Stimulated activated CD8-positive, alpha-beta memory T cell treated with anti-CD3 and anti-CD28 coated beads, Interleukin-7, amount 100 ng/mL, for 4 hours (primary cell): ENCODE results near the gene ZNF469.

Experiments
- DNase-seq, 2 donors: peaks; one replicate each; pipeline ENCODE4 v3.0.0-alpha.2; 2020; ENCODE audit warnings: low read depth in 2 of 2

The ZNF469 gene

GRCh38 chr16:88391144-88391850 is 8.5 kb downstream of the ZNF469 start:
- no peak for DNase-seq

- DNase-seq: no peak
Measured at GRCh38 chr16:88392111-88392510, 9.4 kb downstream of the ZNF469 start.

DNA sequence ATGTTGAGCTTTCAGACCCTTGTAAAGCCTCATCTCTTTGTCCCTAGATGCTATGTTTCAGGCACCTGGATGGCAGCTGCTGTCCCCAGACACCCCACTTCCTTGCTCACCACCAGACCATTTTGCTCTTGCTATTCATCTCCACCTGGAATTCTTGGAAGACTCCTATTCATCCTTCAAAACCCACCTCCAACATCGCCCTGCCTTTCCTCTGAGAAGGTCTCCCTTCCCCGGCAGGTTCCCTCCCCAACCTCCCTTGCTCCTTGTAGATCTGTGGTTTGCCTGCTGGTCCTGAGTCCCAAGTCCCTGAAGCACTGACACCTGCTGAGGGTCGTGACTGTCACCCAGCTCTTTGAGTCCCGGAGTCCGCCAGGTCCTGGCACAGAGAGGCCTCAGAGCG is 9.9 kb downstream of the ZNF469 start:
- DNase-seq: no peak

- DNase-seq: no peak
Measured at GRCh38 chr16:88393034-88393433, 10.3 kb downstream of the ZNF469 start.

GRCh38 chr16:88393571-88393970 is 10.8 kb downstream of the ZNF469 start:
- no peak for DNase-seq

GRCh38 chr16:88394426-88394825 is 11.7 kb downstream of the ZNF469 start:
- DNase-seq: no peak

DNA sequence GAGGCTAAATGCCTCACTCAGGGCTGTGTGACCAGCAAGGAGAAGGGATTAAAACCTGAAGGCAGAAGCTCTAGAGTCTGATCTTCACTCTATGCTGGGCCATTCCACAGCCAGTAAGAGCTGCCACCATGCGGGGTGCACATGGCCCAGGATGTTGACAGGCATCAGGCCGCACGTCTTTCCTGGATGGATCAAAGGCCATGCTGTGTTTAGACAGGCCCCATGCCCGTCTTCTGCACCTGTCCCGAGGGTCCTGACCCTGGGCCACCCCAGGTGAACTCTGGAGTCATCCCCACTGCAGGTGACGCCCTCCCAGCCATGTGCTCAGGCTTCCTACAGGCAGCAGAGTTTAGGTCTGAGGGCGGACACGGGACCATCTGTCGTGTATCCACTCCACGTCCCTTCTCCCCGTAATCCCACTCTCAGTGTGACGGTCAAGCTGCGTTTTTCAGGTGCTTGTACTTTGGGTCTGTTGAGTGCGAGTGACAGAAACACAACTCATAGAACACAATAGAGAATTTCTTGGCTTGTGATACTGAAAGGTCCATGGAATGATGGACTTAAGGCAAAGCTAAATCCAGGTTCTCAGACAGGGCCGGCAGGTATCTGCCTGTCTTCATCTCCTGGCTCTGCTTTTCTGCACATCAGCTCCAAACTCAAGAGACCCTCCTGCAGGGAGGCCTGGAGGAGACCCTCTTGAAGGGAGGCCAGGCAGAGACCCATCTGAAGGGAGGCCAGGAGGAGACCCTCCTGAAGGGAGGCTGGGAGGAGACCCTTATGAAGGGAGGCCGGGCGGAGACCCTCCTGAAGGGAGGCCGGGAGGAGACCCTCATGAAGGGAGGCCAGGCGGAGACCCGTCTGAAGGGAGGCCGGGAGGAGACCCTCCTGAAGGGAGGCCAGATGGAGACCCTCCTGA is 13.2 kb downstream of the ZNF469 start:
- no peak for DNase-seq

DNA sequence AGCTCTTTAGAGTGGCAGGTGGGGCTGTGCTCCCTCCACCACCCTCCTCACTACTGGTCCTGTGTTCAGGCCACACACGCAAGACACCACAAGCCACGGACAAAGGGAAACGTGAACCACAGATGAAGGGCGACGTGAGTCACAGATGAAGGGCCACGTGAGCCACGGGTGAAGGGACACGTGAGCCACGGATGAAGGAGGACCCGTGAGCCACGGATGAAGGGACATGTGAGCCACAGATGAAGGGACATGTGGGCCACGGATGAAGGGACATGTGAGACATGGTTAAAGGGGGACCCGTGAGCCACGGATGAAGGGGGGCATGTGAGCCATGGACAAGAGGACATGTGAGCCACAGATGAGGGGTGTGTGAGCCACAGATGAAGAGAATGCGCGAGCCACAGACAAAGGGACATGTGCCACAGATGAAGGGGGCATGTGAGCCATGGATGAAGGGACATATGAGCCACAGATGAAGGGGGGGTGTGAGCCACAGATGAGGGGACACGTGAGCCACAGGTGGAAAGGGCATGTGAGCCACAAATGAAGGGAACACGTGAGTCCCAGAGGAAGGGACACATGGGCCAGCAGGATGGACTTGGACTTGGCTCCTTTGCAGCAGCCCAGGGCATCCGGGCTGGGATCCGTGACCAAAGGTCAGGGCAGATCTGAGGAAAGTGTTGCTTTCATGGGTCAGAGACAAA is 15.6 kb downstream of the ZNF469 start:
- no peak for DNase-seq

- no peak for DNase-seq
Measured at GRCh38 chr16:88398874-88399178, 16.1 kb downstream of the ZNF469 start.

DNA sequence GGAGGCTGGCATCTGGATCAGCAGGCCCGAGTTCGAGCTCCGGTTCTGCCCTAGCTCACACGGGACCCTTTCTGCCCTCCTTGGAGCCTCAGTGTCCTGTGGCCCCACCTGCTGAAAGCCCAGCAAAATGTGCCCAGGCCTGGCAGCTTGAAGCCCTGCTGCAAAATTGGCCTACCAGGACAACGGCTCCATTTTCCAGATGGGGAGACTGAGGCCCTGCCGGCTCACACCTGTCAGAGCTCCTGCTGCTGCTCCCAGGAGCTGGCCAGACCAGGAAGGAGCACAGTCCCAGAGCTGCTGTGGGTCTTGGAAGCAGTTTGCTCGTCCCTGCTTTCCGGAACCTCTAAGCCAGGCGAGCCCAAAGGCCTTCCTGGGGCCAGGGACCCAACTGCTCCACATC is 17.4 kb downstream of the ZNF469 start:
- no peak for DNase-seq

DNA sequence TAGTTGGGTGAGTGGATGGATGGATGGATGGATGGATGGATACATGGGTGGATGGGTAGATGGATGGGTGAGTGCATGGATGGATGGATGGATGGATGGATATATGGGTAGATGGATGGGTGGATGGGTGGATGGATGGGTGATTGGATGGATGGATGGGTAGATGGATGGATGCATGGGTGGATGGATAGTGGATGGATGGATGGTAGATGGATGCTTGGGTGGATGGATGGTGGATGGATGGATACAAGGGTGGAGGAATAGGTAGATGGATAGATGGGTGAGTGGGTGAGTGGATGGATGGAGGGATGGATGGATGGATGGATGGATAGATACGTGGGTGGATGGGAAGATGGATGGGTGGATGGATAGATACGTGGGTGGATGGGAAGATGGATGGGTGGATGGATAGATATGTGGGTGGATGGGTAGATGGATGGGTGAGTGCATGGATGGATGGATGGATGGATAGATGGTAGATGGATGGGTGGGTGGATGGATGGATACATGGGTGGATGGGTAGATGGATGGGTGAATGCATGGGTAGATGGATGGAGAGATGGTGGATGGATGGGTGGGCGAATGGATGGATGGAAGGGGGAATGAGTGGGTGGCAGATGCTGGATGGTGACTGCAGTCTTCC is 19.0 kb downstream of the ZNF469 start:
- no peak for DNase-seq

DNA sequence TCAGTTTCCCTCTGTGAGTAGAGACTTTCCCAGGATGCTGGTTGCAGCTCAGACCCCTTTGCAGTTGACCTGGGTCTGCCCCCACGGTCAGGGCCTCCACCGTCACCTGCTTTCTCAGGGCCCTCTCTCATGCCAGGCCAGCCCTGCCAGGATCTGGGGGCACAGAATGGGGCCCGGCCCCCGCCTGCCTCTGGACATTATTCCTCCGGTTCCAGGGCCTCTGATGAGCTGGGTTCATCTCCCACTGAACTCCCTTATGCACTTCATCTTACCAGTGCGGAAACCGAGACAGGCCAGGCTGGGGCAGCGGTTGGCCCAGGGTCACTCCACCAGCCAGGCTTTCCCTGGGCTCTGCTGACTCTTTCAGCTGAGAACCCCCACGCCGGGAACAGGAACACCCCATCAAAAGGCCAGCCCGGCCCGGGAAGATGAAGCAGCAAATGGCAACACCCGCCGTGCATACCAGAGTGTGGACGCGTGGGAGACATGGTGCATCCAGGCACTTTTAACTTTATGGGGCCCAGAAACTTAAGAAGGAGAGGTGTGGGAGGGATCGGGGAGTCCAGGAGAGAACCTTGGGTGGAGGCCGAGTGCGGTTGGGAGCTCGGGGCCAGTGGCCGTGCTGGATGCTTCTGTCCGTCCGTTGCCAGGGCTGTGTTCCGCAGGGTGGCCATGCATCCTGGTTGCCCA is 19.9 kb downstream of the ZNF469 start:
- DNase-seq: no peak

- no peak for DNase-seq
Measured at GRCh38 chr16:88403794-88404581, 21.2 kb downstream of the ZNF469 start.

- DNase-seq: no peak
Measured at GRCh38 chr16:88404769-88405168, 22.0 kb downstream of the ZNF469 start.

DNA sequence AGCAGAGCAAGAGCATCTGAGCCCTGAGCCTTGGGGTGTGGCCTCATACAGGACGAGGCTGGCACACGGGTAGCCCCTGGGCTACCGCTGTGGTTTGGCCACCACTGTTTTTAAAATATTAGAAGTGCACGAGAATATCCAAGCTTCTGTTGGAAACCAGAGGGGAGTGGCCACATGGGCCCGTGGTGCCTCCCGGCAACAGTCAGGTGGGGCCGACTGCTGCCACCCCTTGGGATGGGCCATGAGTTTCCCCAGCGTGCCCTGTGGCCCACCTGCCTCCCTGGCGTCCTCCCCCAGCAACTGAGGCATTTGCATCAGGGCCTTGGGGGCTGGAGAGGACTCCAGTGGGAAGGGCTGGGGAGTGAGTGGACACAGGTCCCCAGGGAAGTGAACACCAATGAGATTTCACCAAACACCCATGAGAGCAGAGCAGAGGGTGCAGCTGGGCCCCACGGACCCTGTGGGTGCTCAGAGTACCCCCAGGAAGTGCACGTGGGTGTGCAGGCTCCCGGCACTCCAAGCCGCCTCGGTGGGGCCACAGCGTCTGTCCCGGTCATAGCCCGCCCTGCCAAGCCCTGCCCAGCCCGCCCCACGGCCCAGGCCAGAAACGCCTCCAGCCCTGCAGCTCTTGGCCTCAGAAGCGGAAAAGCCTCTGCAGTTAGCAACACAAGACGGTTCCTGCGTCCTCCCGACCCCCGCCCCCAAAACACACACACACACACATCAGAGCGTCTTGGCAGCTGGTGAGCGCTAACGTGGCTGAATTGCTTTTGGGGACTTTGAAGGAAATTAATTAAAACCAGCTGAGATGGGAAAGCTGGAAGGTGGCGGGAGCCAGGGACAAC is 22.7 kb downstream of the ZNF469 start:
- DNase-seq: no peak

GRCh38 chr16:88406096-88407041 is 23.6 kb downstream of the ZNF469 start:
- DNase-seq: no peak

DNA sequence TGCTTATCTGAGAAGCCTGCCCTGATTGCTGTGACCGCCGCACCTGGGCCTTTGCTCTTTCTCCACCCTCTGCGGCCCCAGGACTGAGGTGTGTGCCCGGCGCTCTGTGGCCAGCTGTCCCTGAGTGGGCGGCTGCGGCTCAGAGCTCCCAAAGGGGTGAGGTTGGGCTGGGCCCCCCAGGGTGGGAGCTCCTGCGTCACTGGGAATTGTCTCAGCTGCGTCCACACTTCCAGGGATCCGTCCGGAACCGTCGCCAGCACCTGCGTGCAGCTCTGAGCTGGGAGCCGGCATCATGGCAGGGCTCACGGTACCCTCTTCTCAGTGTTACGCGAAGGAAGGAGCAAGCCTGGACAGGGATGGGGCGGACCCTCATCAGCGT is 24.3 kb downstream of the ZNF469 start:
- no peak for DNase-seq

GRCh38 chr16:88407807-88408206 is 25.0 kb downstream of the ZNF469 start:
- no peak for DNase-seq
